Activated CD4-positive, alpha-beta T cell treated with anti-CD3 and anti-CD28 coated beads, Interleukin-2, Interleukin-6, amounts not matched to agents 100 ng/mL and 50 ng/mL, durations not matched to agents 16 hours and 8 hours (primary cell): ENCODE results near the gene CBLIF.
A peak's percentile ranks its signal among the peaks of the same experiment; 100 is the strongest.
"Not testable (repeated sequence)": the region's sequence is repeated elsewhere in the genome, so short reads cannot be mapped to it uniquely, and the experiment has no call there.

Source experiments
- DNase-seq: peaks from one replicate; pipeline ENCODE4 v3.0.0-alpha.2; 2020

The CBLIF gene

GRCh38 chr11:59845399-59845798 is at the start of gene CBLIF:
Gene CBLIF, minus strand, starts transcription at chr11:59845499. Its CDS starts 46 bp downstream, at chr11:59845453.
- no peak for DNase-seq

DNA sequence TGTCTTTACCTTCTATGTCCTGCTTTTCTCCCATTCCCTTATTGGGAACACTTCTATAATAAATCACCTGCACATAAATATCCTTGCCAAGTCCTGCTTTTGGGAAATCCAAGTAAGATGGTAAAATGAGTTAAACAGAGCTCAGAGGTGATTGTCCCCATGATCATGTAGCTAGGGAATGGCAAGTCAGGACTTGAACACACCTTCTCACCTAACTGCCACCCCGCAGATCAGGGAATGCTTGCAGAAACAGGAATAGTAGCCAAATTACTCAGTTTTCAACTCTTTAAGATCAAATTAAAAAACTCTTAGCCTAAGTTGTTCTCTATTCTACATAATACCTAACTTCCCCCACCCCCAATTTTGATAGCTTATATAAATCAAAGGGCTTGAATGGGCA is 49.3 kb upstream of the CBLIF start:
- no peak for DNase-seq

DNA sequence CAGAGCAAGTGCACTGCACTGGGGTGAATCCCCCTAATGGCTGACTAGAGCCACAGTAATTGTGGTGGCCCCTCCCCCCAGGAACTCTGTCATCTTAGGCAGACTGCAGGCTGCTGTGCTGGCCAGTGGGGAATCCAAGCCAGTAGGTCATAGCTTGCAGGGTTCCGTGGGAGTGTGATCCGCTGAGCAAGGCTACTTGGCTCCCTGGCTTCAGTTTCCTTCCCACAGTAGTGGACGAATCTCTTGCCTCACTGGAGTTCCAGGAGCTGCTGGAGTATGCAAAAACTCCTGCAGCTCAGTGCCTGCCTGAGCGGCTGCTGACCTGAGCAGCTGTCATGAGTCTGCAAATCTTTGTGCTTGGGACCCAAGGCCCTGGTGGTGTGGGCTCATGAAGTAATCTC is 46.5 kb upstream of the CBLIF start:
- no peak for DNase-seq

DNA sequence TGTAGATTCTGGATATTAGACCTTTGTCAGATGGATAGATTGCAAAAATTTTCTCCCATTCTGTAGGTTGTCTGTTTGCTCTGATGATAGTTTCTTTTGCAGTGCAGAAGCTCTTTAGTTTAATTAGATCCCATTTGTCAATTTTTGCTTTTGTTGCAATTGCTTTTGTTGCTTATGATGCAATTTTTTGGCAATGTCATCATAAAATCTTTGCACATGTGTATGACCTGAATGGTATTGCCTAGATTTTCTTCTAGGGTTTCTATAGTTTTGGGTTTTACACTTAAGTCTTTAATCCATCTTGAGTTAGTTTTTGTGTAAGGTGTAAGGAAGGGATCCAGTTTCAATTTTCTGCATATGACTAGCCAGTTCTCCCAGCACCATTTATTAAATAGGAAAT is 41.9 kb upstream of the CBLIF start:
- not testable (repeated sequence) for DNase-seq

DNA sequence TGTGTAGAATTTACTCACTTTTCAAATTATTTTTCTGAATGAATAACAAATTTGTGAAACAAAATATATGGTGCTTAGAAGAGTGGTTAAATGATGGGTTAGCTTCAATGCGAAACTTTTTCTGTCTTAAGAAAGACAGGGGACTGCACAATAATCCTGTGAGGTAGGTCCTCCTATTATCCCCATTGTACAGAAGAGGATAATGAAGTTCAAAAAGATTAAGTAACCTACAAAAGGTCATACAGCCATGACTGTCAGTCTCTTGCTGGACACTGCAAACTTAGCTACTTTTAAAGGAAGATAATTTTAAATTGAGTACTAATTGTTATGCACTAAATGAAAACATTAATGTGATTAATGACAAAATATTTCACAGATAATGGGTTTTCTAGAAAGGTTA is 38.3 kb upstream of the CBLIF start:
- DNase-seq, result no peak

DNA sequence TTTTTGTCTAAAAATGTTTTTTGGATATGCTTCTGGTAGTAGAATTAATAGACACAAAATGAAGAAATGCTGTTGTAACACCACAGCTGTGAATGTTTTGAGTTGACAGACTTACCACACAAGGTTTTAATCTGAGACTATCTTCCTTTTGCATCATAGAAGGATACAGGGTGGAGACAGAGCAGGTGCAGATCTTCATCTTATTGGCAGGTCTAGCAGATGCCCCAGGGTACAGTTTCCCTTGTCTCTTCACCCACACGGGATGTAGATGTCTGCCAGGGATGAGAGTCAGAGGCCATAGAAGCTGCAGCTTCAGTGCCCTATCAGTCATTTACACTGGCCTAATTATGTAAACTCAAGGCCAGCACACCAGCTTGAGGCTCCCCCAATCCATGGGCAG is 34.3 kb upstream of the CBLIF start:
- no peak for DNase-seq

- no peak for DNase-seq
Measured at GRCh38 chr11:59878575-59878974, 33.3 kb upstream of the CBLIF start, which contains the start of gene OOSP3. Gene OOSP3, plus strand, starts transcription at chr11:59878782. Its CDS starts 27 bp downstream, at chr11:59878809.

DNA sequence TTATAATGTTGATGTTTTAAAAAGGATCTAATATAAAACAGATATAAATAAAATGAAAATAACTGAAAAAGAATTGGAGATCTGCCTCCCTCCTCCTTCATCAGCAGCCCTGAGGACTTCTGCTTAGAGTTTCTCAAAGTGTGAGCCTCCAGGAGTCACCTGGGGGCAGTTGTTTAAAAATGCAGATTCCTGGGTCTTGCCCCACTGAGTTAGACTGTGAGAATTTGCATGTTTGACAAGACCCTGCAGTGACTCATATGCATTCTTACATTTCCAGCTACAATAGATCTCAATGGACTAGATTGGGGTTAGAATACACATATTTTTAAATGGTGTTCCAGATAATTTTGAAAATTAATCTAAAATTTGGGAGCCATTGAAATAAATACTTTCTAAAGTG is 32.5 kb upstream of the CBLIF start:
- DNase-seq, result no peak

DNA sequence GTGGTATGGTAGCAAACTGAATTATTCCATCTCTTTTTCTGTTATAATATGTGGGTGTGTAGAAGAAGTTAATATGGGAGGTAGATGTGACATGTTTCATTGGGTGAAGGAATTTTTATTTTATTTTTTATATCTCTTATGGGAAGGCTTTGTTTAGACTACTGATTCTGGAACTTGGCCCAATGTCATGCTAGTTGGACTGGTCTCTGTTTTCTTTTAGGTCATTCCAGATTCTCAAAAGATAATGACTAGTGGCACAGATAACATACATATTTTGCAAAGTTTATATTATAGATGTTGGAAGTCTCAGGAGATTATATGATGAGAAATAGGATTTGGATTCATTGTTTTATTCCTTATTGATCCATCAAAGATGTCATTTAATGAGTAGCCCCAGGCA is 32.0 kb upstream of the CBLIF start:
- no peak for DNase-seq

GRCh38 chr11:59875856-59876519 is 30.7 kb upstream of the CBLIF start:
- DNase-seq, result no peak

GRCh38 chr11:59872076-59872475 is 26.8 kb upstream of the CBLIF start:
- DNase-seq, result no peak

- DNase-seq, result no peak
Measured at GRCh38 chr11:59867946-59868345, 22.6 kb upstream of the CBLIF start.

- DNase-seq, result no peak
Measured at GRCh38 chr11:59866836-59867235, 21.5 kb upstream of the CBLIF start.

DNA sequence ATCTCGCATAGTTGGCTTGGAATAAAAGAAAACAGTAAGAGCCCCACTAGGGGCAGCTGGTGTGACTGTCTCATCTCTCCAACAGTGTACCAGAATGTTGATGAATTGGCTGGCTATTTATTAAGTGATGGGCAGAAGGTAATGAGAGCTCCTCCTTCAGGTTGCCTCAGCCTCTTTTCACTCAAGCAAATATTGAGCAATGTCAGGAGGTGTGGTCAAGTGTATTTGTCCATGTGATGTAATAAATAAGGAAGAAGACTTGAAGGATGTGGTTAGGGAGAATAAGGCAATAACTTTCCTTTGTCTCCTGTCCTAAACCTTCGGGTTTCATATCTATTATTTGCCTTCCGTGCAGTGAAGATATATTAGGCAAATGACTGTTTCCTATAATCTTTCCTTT is 21.1 kb upstream of the CBLIF start, which contains the start of gene TCN1:
TSS of gene TCN1 (minus strand) at position 91 of the 400 bp plus-strand sequence. CDS start at position 74, 17 bp downstream.
- no peak for DNase-seq

GRCh38 chr11:59865031-59865430 is 19.7 kb upstream of the CBLIF start:
- DNase-seq, result no peak

GRCh38 chr11:59862252-59862651 is 17.0 kb upstream of the CBLIF start:
- no peak for DNase-seq

- DNase-seq, result no peak
Measured at GRCh38 chr11:59859673-59860072, 14.4 kb upstream of the CBLIF start.

- DNase-seq, result peak; percentile 63
Measured at GRCh38 chr11:59857439-59858434, 12.4 kb upstream of the CBLIF start.

- DNase-seq, result no peak
Measured at GRCh38 chr11:59854871-59855270, 9.6 kb upstream of the CBLIF start.

- not testable (repeated sequence) for DNase-seq
Measured at GRCh38 chr11:59851416-59851815, 6.1 kb upstream of the CBLIF start.

DNA sequence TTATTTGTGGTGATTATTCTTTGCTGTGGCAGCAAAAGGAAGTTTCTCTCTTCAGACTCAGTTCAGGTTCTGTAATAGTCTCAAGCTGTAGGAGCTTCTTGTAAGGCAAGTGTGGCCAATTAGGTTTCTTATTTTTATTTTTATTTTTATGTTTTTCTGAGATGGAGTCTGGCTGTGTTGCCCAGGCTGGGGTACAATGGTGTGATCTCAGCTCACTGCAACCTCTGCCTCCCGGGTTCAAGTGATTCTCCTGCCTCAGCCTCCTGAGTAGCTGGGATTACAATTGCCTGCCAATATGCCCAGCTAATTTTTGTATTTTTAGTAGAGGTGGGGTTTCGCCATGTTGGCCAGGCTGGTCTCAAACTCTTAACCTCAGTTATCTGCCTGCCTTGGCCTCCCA is 4.3 kb upstream of the CBLIF start:
- not testable (repeated sequence) for DNase-seq

- DNase-seq, result no peak
Measured at GRCh38 chr11:59849129-59849528, 3.8 kb upstream of the CBLIF start.

DNA sequence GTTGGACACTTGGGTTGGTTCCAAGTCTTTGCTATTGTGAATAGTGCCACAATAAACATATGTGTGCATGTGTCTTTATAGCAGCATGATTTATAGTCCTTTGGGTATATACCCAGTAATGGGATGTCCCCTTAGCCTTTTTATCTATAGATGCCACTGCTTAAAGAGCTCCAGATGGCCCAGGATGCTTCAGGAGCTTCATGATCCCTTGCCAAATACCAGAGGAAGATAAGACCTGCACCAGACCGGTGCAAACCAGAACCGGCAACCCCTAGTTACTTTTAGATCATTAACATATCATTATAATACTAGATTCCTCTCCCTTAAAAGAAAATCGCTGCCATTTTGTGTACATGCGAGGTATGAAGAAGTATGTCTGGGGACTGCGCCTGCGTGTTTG is 3.1 kb upstream of the CBLIF start:
- not testable (repeated sequence) for DNase-seq

DNA sequence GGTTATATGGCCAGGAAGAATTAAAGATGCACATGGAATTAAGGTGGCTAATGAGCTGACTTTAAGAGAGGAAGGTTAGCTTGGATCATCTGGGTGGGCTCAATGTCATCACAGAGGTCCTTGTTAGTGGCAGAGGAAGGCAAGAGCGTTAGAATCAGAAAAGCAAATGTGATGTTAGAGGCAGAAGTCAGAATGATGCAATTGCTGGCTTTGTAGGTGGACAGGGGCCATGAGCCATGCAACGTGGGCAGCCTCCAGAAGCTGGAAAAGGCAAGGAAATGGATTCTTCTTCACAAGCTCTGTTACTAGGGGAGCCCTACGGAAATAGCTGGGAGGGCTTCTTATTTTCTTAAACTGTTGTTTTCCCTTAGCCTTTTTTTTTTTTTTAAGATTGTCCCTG is 2.3 kb upstream of the CBLIF start:
- DNase-seq, result no peak
